HEK293 (cell line): ENCODE measurements around the gene ADAMTS2.

ENCODE experiments used
- CTCF ChIA-PET: fragments of 350-600 bp; formaldehyde crosslinking; extraction: SDS; loops from one replicate; lab custom pipeline; 2021; ENCODE audit warnings: antibody characterized with exemption; lab: Yijun Ruan, JAX
- POLR2A ChIA-PET: fragments of 300-600 bp; formaldehyde crosslinking; extraction: SDS; loops from one replicate; lab custom pipeline; 2020; ENCODE audit warnings: antibody characterized with exemption, inconsistent platforms; lab: Yijun Ruan, JAX
- H3K27ac ChIP-seq: fragments of 200-500 bp; sonication (Bioruptor generic); 2 replicates; pipeline ENCODE4 v1.5.1; 2014; ENCODE audit warnings: low read depth, low read length, control low read depth, inconsistent platforms; ENCODE audit errors: extremely low read depth
- H3K36me3 ChIP-seq, 2 experiments: fragments of 200-500 bp in 1 of 2; sonication (Bioruptor generic) in 1 of 2; 1 replicate in 1 of 2; 2 replicates in 1 of 2; pipeline ENCODE4 v1.5.1; 2014 to 2017; ENCODE audit warnings: inconsistent platforms in 2 of 2, low read length in 2 of 2; ENCODE audit not compliant: control insufficient read depth in 2 of 2, insufficient read depth in 1 of 2
- H3K4me1 ChIP-seq: fragments of 200-500 bp; sonication (Bioruptor generic); 2 replicates; pipeline ENCODE4 v1.5.1; 2014; ENCODE audit warnings: mild to moderate bottlenecking, low read length, inconsistent platforms; ENCODE audit not compliant: control insufficient read depth, insufficient read depth
- H3K4me3 ChIP-seq: 2 replicates; pipeline ENCODE4 v1.5.1; 2011; ENCODE audit warnings: low read depth, mild to moderate bottlenecking, control low read depth, low read length, moderate library complexity
- H3K9me3 ChIP-seq: fragments of 200-500 bp; sonication (Bioruptor generic); 2 replicates; pipeline ENCODE4 v1.5.1; 2014; ENCODE audit warnings: low read depth, low read length, inconsistent platforms; ENCODE audit not compliant: control insufficient read depth, insufficient read depth
- MEIS1 ChIP-seq: sonication (generic); formaldehyde crosslinking; IDR thresholded peaks from 2 replicates; pipeline ENCODE4 v1.8.1; 2022; ENCODE audit warnings: missing genetic modification reagents, mild to moderate bottlenecking, borderline replicate concordance
- OVOL3 ChIP-seq: fragments of 450-650 bp; formaldehyde crosslinking; IDR thresholded peaks from 2 replicates; pipeline ENCODE4 v1.5.1; 2016; ENCODE audit warnings: missing biosample characterization, missing genetic modification characterization
- PRDM4 ChIP-seq: fragments of 450-650 bp; formaldehyde crosslinking; IDR thresholded peaks from 2 replicates; pipeline ENCODE4 v1.5.1; 2017; ENCODE audit warnings: missing biosample characterization, missing genetic modification characterization
- ZBTB7A ChIP-seq: fragments of 450-650 bp; formaldehyde crosslinking; IDR thresholded peaks from 2 replicates; pipeline ENCODE4 v1.5.1; 2016; ENCODE audit warnings: low read depth, missing biosample characterization, missing genetic modification characterization
- ZIC2 ChIP-seq: fragments of 450-650 bp; formaldehyde crosslinking; IDR thresholded peaks from 2 replicates; pipeline ENCODE4 v1.5.1; 2016; ENCODE audit warnings: missing biosample characterization, missing genetic modification characterization
- ZNF132 ChIP-seq: fragments of 450-650 bp; formaldehyde crosslinking; IDR thresholded peaks from 2 replicates; pipeline ENCODE4 v1.5.1; 2017; ENCODE audit warnings: missing biosample characterization, missing genetic modification characterization, borderline replicate concordance
- ZNF157 ChIP-seq: fragments of 450-650 bp; formaldehyde crosslinking; IDR thresholded peaks from 2 replicates; pipeline ENCODE4 v1.5.1; 2016; ENCODE audit warnings: missing biosample characterization, missing genetic modification characterization
- ZNF2 ChIP-seq: fragments of 450-650 bp; formaldehyde crosslinking; IDR thresholded peaks from 2 replicates; pipeline ENCODE4 v1.5.1; 2016; ENCODE audit warnings: missing biosample characterization, missing genetic modification characterization
- ZNF311 ChIP-seq: fragments of 450-650 bp; formaldehyde crosslinking; IDR thresholded peaks from 2 replicates; pipeline ENCODE4 v1.5.1; 2017; ENCODE audit warnings: missing biosample characterization, missing genetic modification characterization, borderline replicate concordance
- ZNF544 ChIP-seq: fragments of 450-650 bp; formaldehyde crosslinking; IDR thresholded peaks from 2 replicates; pipeline ENCODE4 v1.5.0; 2017; ENCODE audit warnings: missing biosample characterization, missing genetic modification characterization
- ZNF548 ChIP-seq: fragments of 450-650 bp; formaldehyde crosslinking; IDR thresholded peaks from 2 replicates; pipeline ENCODE4 v1.5.1; 2016; ENCODE audit warnings: missing biosample characterization, missing genetic modification characterization
- ZNF660 ChIP-seq: fragments of 450-650 bp; IDR thresholded peaks from 2 replicates; pipeline ENCODE4 v1.5.1; 2018; ENCODE audit warnings: missing biosample characterization, mild to moderate bottlenecking, missing genetic modification characterization
- ZNF692 ChIP-seq: fragments of 450-650 bp; formaldehyde crosslinking; IDR thresholded peaks from 2 replicates; pipeline ENCODE4 v1.5.1; 2016; ENCODE audit warnings: missing biosample characterization, missing genetic modification characterization
- ZNF785 ChIP-seq: fragments of 450-650 bp; formaldehyde crosslinking; IDR thresholded peaks from 2 replicates; pipeline ENCODE4 v1.5.1; 2016; ENCODE audit warnings: missing biosample characterization, missing genetic modification characterization
- ZNF837 ChIP-seq: fragments of 450-650 bp; formaldehyde crosslinking; IDR thresholded peaks from 2 replicates; pipeline ENCODE4 v1.5.1; 2016; ENCODE audit warnings: missing biosample characterization, missing genetic modification characterization

The ADAMTS2 gene

DNA sequence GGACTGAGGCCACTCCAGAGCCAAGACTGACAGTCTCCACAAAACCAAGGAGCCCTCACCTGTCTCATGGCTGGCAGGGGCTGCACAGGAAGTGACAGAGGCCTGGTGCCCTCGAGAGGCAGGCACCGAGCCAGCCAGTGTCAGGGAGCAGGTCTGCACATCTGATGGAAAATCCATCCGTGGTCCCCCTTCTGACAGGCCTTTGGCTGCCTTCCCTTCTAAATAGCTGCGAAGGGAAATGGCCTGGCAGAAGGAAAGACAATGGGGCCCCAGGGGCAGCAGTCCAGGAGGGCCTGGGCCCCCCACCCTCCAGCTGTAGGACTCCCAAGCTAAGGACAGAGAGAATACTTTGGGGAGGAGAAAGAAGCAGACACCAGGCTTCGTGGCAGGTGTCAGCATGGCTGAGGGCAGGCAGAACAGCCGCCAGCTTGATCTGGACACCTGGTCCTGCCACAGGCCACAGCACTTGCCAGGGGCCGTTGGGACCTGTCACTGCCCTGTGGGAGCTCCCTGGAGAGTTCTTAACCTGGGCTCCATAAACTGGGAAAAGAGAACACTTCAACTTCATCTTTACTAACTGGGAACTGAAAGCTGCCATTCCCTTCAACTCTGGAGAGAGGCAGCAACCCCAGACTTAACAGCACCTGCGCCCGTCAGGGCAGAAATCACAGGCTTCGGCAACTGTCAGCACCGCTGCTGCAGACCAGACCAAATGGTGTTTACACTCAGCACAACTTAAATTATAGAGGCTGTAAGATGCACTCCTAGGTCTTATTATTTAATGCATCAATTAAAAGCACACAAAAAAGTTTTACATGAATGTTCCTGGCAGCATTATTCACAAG lies 22.0 kb downstream of the ADAMTS2 start (continued):
- no peak for TF ChIP-seq ZNF785 (tag by site-specific recombination)
- TF ChIP-seq, all 188 proteins: peak for 0

- H3K27ac ChIP-seq = no peak overlapping the region
- ChIA-PET POLR2A (interaction anchor here (0.6 kb wide), 2 partner anchors 11 to 37 kb away, joined by 3 to 4 read pairs; no protein-coding TSS in a partner anchor), CTCF (no interaction called here)
- H3K4me3 ChIP-seq = no peak overlapping the region
- TF ChIP-seq ZIC2 (tag by site-specific recombination) (peak; percentile 47), ZNF132 (tag by site-specific recombination) (no peak)
- no peaks in the 10 kb centered on the region for H3K4me1 ChIP-seq
- no peaks in the 10 kb centered on the region for H3K36me3 ChIP-seq
- H3K9me3 ChIP-seq = no peaks in the 10 kb centered on the region
These were observed 22.9 kb downstream of the ADAMTS2 start for GRCh38 chr5:179322071-179323025.

DNA sequence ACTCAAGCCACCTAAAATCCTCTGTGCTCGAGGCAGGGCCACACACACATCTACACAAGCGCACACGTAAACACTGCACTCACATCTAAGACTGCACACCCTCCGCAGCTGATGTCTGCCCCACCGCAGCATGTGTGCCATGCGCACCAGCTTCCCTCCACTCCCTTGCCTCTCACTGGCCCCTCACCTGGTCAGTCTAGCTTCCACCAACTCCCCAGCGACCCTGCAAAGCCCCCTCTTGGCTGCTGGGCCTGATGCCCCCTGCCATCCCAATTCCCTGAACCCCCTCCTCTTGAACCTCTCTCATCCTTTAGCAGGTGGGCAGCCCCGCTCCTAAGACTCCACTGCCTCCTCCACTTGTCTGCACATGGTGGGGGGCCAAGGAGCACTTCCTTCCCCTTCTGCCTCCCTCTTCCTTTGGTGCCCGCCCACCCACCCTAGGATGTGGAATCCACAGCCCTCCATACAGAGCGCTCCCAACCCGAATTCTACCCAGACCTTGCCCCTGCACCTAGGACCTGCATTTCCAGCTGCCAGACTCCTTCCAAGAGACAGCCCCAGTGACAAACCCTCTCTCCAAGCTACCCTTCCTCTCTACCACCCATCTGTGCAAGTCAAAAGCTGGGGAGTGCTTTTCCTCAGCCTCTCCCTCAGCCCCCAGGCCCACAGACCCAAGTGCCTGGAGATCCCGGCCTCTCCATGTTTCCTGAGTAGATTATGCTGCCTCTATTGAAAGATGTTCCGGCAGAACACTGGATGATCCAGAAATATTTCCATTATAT lies 23.9 kb downstream of the ADAMTS2 start:
- ChIA-PET POLR2A (interaction anchor here (0.6 kb wide), 1 partner anchor 12 kb away, joined by 4 read pairs; no protein-coding TSS in a partner anchor), CTCF (interaction anchor here (0.7 kb wide), 1 partner anchor 204 kb away, joined by 3 read pairs; no protein-coding TSS in a partner anchor)
- no peaks in the 10 kb centered on the region for H3K36me3 ChIP-seq
- no peak overlapping the region for H3K4me3 ChIP-seq
- no peaks in the 10 kb centered on the region for H3K9me3 ChIP-seq
- H3K27ac ChIP-seq = no peak overlapping the region
- TF ChIP-seq ZNF157 (tag by site-specific recombination) (no peak), ZNF2 (tag by site-specific recombination) (no peak), MEIS1 (CRISPR knock-in tag) (no peak), ZNF837 (tag by site-specific recombination) (no peak), ZNF660 (tag by site-specific recombination) (no peak), ZNF548 (tag by site-specific recombination) (no peak), ZNF692 (no peak), ZNF544 (tag by site-specific recombination) (no peak), ZBTB7A (tag by site-specific recombination) (no peak), OVOL3 (tag by site-specific recombination) (no peak), PRDM4 (tag by site-specific recombination) (no peak), ZNF311 (tag by site-specific recombination) (no peak)
- no peaks in the 10 kb centered on the region for H3K4me1 ChIP-seq
